ENCODE results near the gene RPH3AL.
"Not testable (repeated sequence)": the region's sequence is repeated elsewhere in the genome, so short reads cannot be mapped to it uniquely, and the experiment has no call there.

Gene RPH3AL

DNA sequence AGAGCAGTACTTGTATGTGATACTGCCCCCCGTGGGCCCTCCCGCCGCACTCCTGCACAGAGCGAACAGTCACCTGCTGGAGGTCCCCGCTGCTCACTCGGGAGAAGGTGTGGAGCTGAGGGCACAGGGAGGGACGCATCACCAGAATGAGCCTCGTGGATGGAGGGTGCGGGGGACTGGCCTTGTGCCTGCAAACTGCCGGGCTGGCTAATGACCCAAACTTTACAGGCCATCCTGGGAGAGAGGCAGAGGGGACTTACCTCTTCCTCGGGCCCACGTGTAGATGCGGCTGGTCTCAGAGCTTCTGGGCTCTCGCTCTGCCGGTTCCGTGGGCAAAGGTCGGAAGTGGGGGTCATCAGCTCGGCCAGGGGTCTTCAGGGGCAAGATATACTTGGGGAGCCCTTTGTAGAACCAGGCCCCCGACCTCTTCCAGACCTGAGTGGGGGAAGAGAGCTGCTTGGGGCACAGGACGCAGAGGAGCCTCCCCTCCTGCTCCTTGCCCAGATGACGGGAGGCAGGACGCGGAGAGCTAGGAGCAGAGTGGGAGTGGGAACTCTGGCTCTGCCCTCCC is 105.7 kb downstream of the RPH3AL start:
- TF ChIP-seq MYC (IDR thresholded peaks at IDR 0.05; ENCODE audit: low read depth, low read length): no peak
- TF ChIP-seq MAX (IDR thresholded peaks at IDR 0.05; ENCODE audit: low read depth, low read length): no peak
- TF ChIP-seq CTCF (IDR thresholded peaks at IDR 0.05; ENCODE audit: low read depth, low read length): no peak
- no peak for TF ChIP-seq POLR2A (IDR thresholded peaks at IDR 0.05; ENCODE audit: extremely low read depth, insufficient read length)
- H3K4me3 ChIP-seq (ENCODE audit: low read depth, low read length): no peak overlapping the region
- DNase-seq (ENCODE audit: low read depth): no peak

DNA sequence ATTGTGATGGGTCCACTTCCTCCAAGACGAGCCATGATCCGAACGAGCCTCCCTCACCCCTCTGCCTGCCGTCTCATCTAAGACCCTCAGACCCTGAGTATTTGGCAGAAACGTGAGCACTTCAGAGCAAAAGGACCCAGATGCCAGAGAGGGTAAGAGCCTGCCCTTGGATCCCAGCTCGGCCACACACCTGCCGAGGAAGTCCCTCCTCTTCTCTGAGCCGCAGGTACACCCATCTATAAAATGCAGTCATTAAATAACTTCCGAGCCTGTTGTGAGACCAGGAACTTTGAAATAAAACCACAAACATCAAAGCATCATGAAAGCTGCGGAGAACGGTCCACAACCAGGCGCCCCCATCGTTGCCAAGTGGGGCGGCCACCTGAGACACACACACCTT is 106.4 kb downstream of the RPH3AL start:
- TF ChIP-seq MYC (IDR thresholded peaks at IDR 0.05; ENCODE audit: low read depth, low read length): no peak
- TF ChIP-seq POLR2A (IDR thresholded peaks at IDR 0.05; ENCODE audit: extremely low read depth, insufficient read length): no peak
- TF ChIP-seq CTCF (IDR thresholded peaks at IDR 0.05; ENCODE audit: low read depth, low read length): no peak
- no peak for TF ChIP-seq MAX (IDR thresholded peaks at IDR 0.05; ENCODE audit: low read depth, low read length)
- no peak overlapping the region for H3K4me3 ChIP-seq (ENCODE audit: low read depth, low read length)

DNA sequence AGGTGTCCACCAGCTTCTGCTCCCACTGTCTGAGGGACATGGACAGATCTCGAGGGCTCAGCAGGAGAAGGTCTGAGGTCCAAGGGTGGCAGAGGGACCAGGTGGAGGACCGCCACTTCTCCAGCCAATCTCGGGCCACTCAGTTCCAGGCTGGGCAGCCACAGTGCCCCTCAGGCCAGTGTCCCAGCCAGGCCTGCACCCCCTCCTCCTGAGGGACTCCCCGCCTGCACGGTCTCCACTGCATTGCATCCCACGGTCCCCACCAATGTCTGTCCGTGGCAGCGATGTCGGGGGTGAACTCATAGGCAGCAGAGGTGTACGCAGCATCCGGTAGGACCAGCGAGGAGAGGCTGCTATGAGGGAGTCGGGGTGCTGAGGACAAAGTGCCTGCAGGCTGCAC is 107.0 kb downstream of the RPH3AL start:
- TF ChIP-seq MAX (IDR thresholded peaks at IDR 0.05; ENCODE audit: low read depth, low read length) (no peak), POLR2A (IDR thresholded peaks at IDR 0.05; ENCODE audit: extremely low read depth, insufficient read length) (no peak), MYC (IDR thresholded peaks at IDR 0.05; ENCODE audit: low read depth, low read length) (no peak), CTCF (IDR thresholded peaks at IDR 0.05; ENCODE audit: low read depth, low read length) (no peak)
- DNase-seq (ENCODE audit: low read depth): no peak

More for the DNA sequence above, 106.4 kb downstream of the RPH3AL start:
- no peak for DNase-seq (ENCODE audit: low read depth)

GRCh38 chr17:245020-245419 is 107.6 kb downstream of the RPH3AL start:
- no peak for DNase-seq (ENCODE audit: low read depth)
- H3K4me3 ChIP-seq (ENCODE audit: low read depth, low read length): no peak overlapping the region
- no peak for TF ChIP-seq POLR2A (IDR thresholded peaks at IDR 0.05; ENCODE audit: extremely low read depth, insufficient read length)
- no peak for TF ChIP-seq CTCF (IDR thresholded peaks at IDR 0.05; ENCODE audit: low read depth, low read length)
- TF ChIP-seq MAX (IDR thresholded peaks at IDR 0.05; ENCODE audit: low read depth, low read length): no peak
- no peak for TF ChIP-seq MYC (IDR thresholded peaks at IDR 0.05; ENCODE audit: low read depth, low read length)

More for the DNA sequence above, 107.0 kb downstream of the RPH3AL start:
- H3K4me3 ChIP-seq (ENCODE audit: low read depth, low read length): no peak overlapping the region

DNA sequence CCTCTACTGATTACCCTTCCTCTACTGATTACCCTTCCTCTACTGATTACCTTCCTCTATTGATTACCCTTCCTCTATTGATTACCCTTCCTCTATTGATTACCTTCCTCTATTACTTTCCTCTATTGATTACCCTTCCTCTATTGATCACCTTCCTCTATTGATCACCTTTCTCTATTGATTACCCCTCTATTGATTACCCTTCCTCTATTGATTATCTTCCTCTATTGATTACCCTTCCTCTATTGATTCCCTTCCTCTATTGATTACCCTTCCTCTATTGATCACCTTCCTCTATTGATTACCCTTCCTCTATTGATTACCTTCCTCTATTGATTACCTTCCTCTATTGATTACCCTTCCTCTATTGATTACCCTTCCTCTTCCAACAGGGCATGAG is 108.7 kb downstream of the RPH3AL start:
- DNase-seq (ENCODE audit: low read depth); H3K4me3 ChIP-seq (ENCODE audit: low read depth, low read length): not testable (repeated sequence)

- H3K4me3 ChIP-seq (ENCODE audit: low read depth, low read length): no peak overlapping the region
- TF ChIP-seq CTCF (IDR thresholded peaks at IDR 0.05; ENCODE audit: low read depth, low read length): no peak
- no peak for TF ChIP-seq MYC (IDR thresholded peaks at IDR 0.05; ENCODE audit: low read depth, low read length)
- no peak for TF ChIP-seq MAX (IDR thresholded peaks at IDR 0.05; ENCODE audit: low read depth, low read length)
- no peak for TF ChIP-seq POLR2A (IDR thresholded peaks at IDR 0.05; ENCODE audit: extremely low read depth, insufficient read length)
- DNase-seq (ENCODE audit: low read depth): no peak
Observed at GRCh38 chr17:238964-239259, 113.7 kb downstream of the RPH3AL start.

Data from NB4 (cell line).